CD4-positive, CD25-positive, alpha-beta regulatory T cell (primary cell): Measurements from ENCODE around the gene NTM. TPM values are rescaled to one million over a fixed set of nuclear protein-coding genes. Genes with fewer than 3 reads are reported as not detected.

Source experiments
- ATAC-seq, 2 donors: fragments of 150-1000 bp; cut with Tn5 transposase; one replicate each; pipeline ENCODE4 v1.10.0; 2021; ENCODE audit warnings: low read depth in 2 of 2, moderate number of reproducible peaks in 2 of 2, moderate library complexity in 1 of 2
- DNase-seq, 3 donors: peaks; one replicate each; pipeline versions ENCODE4 v3.0.0 to v3.0.0-alpha.2; 2012 to 2022; ENCODE audit warnings: mixed read lengths in 1 of 3
- H3K27ac ChIP-seq: one replicate; pipeline ENCODE4 v1.7.0; 2013; ENCODE audit warnings: mild to moderate bottlenecking, low read length; ENCODE audit not compliant: insufficient read depth, poor library complexity, severe bottlenecking
- H3K27me3 ChIP-seq: one replicate; pipeline ENCODE4 v1.7.0; 2013; ENCODE audit warnings: low read length; ENCODE audit not compliant: control insufficient read depth, insufficient read depth
- H3K36me3 ChIP-seq: one replicate; pipeline ENCODE4 v1.7.0; 2013; ENCODE audit warnings: mild to moderate bottlenecking, low read length, moderate library complexity; ENCODE audit not compliant: control insufficient read depth, insufficient read depth
- H3K4me1 ChIP-seq: 2 replicates; pipeline ENCODE4 v1.7.0; 2013; ENCODE audit warnings: mild to moderate bottlenecking, low read length; ENCODE audit not compliant: insufficient read depth, control insufficient read depth, poor library complexity, severe bottlenecking
- H3K4me3 ChIP-seq: one replicate; pipeline ENCODE4 v1.7.0; 2013; ENCODE audit warnings: low read depth, mild to moderate bottlenecking, low read length, moderate library complexity
- H3K9me3 ChIP-seq, 2 experiments: 1 replicate in 1 of 2; 2 replicates in 1 of 2; pipeline ENCODE4 v1.7.0; 2013; ENCODE audit warnings: low read length in 2 of 2, mild to moderate bottlenecking in 1 of 2, moderate library complexity in 1 of 2; ENCODE audit not compliant: control insufficient read depth in 2 of 2
- H3K27ac Mint-ChIP-seq, 3 donors: one replicate each; pipeline ENCODE4 v1.8.0; 2020 to 2022; ENCODE audit warnings: mild to moderate bottlenecking in 3 of 3, mixed read lengths in 3 of 3, moderate library complexity in 2 of 3
- H3K27me3 Mint-ChIP-seq: one replicate; pipeline ENCODE4 v1.8.0; 2022; ENCODE audit warnings: mild to moderate bottlenecking, mixed read lengths
- H3K36me3 Mint-ChIP-seq: one replicate; pipeline ENCODE4 v1.8.0; 2020; ENCODE audit warnings: mixed read lengths
- H3K4me1 Mint-ChIP-seq, 4 donors: one replicate each; pipeline ENCODE4 v1.8.0; 2020 to 2022; ENCODE audit warnings: mixed read lengths in 4 of 4, mild to moderate bottlenecking in 1 of 4
- H3K4me3 Mint-ChIP-seq, 4 donors: one replicate each; pipeline ENCODE4 v1.8.0; 2020 to 2022; ENCODE audit warnings: mild to moderate bottlenecking in 4 of 4, mixed read lengths in 4 of 4, moderate library complexity in 3 of 4
- H3K9me3 Mint-ChIP-seq, 7 donors: one replicate each; pipeline ENCODE4 v1.8.0; 2020 to 2022; ENCODE audit warnings: mixed read lengths in 7 of 7, mild to moderate bottlenecking in 3 of 7, moderate library complexity in 2 of 7
- polyA plus RNA-seq, 4 donors: library from polyadenylated mRNA; unstranded; fragments of 300-500 nt; fragmentation: Illumina TruSeq; gene quantifications; one replicate each; pipeline ENCODE4 v1.2.3, GENCODE V29; 2021
- total RNA-seq: library from RNA; stranded (reverse); gene quantifications from one replicate; pipeline ENCODE4 v1.2.3, GENCODE V29; 2022

The NTM gene
- total and polyA plus RNA-seq, 5 donors from 2014 or later: 1.3 TPM; not detected in 4

- DNase-seq: no peak
Observed at GRCh38 chr11:131973061-131973460, 602.6 kb downstream of the NTM start.

GRCh38 chr11:131975619-131976018 is 605.2 kb downstream of the NTM start:
- no peak overlapping the region for H3K4me3 Mint-ChIP-seq
- peaks cover 0 to 13% (median 5%) of the 10 kb centered on the region in 7 donors for H3K9me3 Mint-ChIP-seq
- no peak overlapping the region for H3K27ac ChIP-seq
- H3K27me3 ChIP-seq: no peaks in the 10 kb centered on the region
- ATAC-seq (no peak), DNase-seq (no peak)
- no peak overlapping the region for H3K4me3 ChIP-seq
- H3K27me3 Mint-ChIP-seq: no peaks in the 10 kb centered on the region
- H3K9me3 ChIP-seq: no peaks in the 10 kb centered on the region
- no peaks in the 10 kb centered on the region for H3K4me1 Mint-ChIP-seq
- no peaks in the 10 kb centered on the region for H3K36me3 ChIP-seq
- H3K4me1 ChIP-seq: no peaks in the 10 kb centered on the region
- no peaks in the 10 kb centered on the region for H3K36me3 Mint-ChIP-seq
- H3K27ac Mint-ChIP-seq: no peak overlapping the region

More at GRCh38 chr11:131973061-131973460, 602.6 kb downstream of the NTM start:
- H3K4me1 Mint-ChIP-seq: no peaks in the 10 kb centered on the region
- H3K4me3 Mint-ChIP-seq: no peak overlapping the region
- Histone ChIP-seq H3K27ac (no peak overlapping the region), H3K27me3 (no peaks in the 10 kb centered on the region), H3K4me1 (no peaks in the 10 kb centered on the region), H3K36me3 (no peaks in the 10 kb centered on the region), H3K9me3 (no peaks in the 10 kb centered on the region), H3K4me3 (no peak overlapping the region)
- H3K36me3 Mint-ChIP-seq: no peaks in the 10 kb centered on the region
- H3K27me3 Mint-ChIP-seq: no peaks in the 10 kb centered on the region
- no peak overlapping the region for H3K27ac Mint-ChIP-seq
- ATAC-seq: no peak
- peaks cover 0 to 13% (median 4%) of the 10 kb centered on the region in 7 donors for H3K9me3 Mint-ChIP-seq

- H3K36me3 Mint-ChIP-seq: no peaks in the 10 kb centered on the region
- Histone ChIP-seq H3K36me3 (no peaks in the 10 kb centered on the region), H3K4me3 (no peak overlapping the region), H3K9me3 (no peaks in the 10 kb centered on the region), H3K4me1 (no peaks in the 10 kb centered on the region), H3K27me3 (no peaks in the 10 kb centered on the region), H3K27ac (no peak overlapping the region)
- no peaks in the 10 kb centered on the region for H3K27me3 Mint-ChIP-seq
- ATAC-seq: no peak
- no peak for DNase-seq
- no peak overlapping the region for H3K27ac Mint-ChIP-seq
- no peak overlapping the region for H3K4me3 Mint-ChIP-seq
- H3K4me1 Mint-ChIP-seq: no peaks in the 10 kb centered on the region
- peaks cover 0 to 13% (median 5%) of the 10 kb centered on the region in 7 donors for H3K9me3 Mint-ChIP-seq
Observed at GRCh38 chr11:131976021-131976420, 605.6 kb downstream of the NTM start.

- Mint-ChIP-seq H3K27ac (no peak overlapping the region), H3K9me3 (peaks cover 0 to 9% (median 5%) of the 10 kb centered on the region in 7 donors), H3K27me3 (no peaks in the 10 kb centered on the region), H3K4me3 (no peak overlapping the region), H3K36me3 (no peaks in the 10 kb centered on the region), H3K4me1 (no peaks in the 10 kb centered on the region)
- Histone ChIP-seq H3K36me3 (no peaks in the 10 kb centered on the region), H3K9me3 (no peaks in the 10 kb centered on the region), H3K27me3 (no peaks in the 10 kb centered on the region), H3K4me3 (no peak overlapping the region), H3K4me1 (no peaks in the 10 kb centered on the region), H3K27ac (no peak overlapping the region)
- ATAC-seq (no peak), DNase-seq (no peak)
Observed at GRCh38 chr11:131977231-131977630, 606.8 kb downstream of the NTM start.

GRCh38 chr11:131977854-131978253 is 607.4 kb downstream of the NTM start:
- no peaks in the 10 kb centered on the region for H3K4me1 Mint-ChIP-seq
- Histone ChIP-seq H3K36me3 (no peaks in the 10 kb centered on the region), H3K4me3 (no peak overlapping the region), H3K27ac (no peak overlapping the region), H3K9me3 (no peaks in the 10 kb centered on the region), H3K4me1 (no peaks in the 10 kb centered on the region), H3K27me3 (no peaks in the 10 kb centered on the region)
- no peaks in the 10 kb centered on the region for H3K36me3 Mint-ChIP-seq
- no peak overlapping the region for H3K27ac Mint-ChIP-seq
- H3K4me3 Mint-ChIP-seq: no peak overlapping the region
- ATAC-seq (no peak), DNase-seq (no peak)
- peaks cover 0 to 9% (median 5%) of the 10 kb centered on the region in 7 donors for H3K9me3 Mint-ChIP-seq
- H3K27me3 Mint-ChIP-seq: no peaks in the 10 kb centered on the region

- Histone ChIP-seq H3K4me3 (no peak overlapping the region), H3K27ac (no peak overlapping the region), H3K4me1 (no peaks in the 10 kb centered on the region), H3K27me3 (no peaks in the 10 kb centered on the region), H3K9me3 (no peaks in the 10 kb centered on the region), H3K36me3 (no peaks in the 10 kb centered on the region)
- Mint-ChIP-seq H3K36me3 (no peaks in the 10 kb centered on the region), H3K27me3 (no peaks in the 10 kb centered on the region), H3K4me3 (no peak overlapping the region), H3K4me1 (no peaks in the 10 kb centered on the region), H3K9me3 (peaks cover 0 to 9% (median 5%) of the 10 kb centered on the region in 7 donors), H3K27ac (no peak overlapping the region)
- no peak for DNase-seq
- no peak for ATAC-seq
Observed at GRCh38 chr11:131978351-131978750, 607.9 kb downstream of the NTM start.

GRCh38 chr11:131979364-131979763 is 608.9 kb downstream of the NTM start:
- Histone ChIP-seq H3K4me1 (no peaks in the 10 kb centered on the region), H3K36me3 (no peaks in the 10 kb centered on the region), H3K4me3 (no peak overlapping the region), H3K9me3 (no peaks in the 10 kb centered on the region), H3K27me3 (no peaks in the 10 kb centered on the region), H3K27ac (no peak overlapping the region)
- Mint-ChIP-seq H3K27me3 (no peaks in the 10 kb centered on the region), H3K4me3 (no peak overlapping the region), H3K36me3 (no peaks in the 10 kb centered on the region), H3K27ac (no peak overlapping the region), H3K4me1 (no peaks in the 10 kb centered on the region), H3K9me3 (peaks cover 0 to 14% (median 6%) of the 10 kb centered on the region in 7 donors)
- no peak for DNase-seq
- ATAC-seq: no peak

- Mint-ChIP-seq H3K36me3 (no peaks in the 10 kb centered on the region), H3K9me3 (peaks cover 0 to 19% (median 6%) of the 10 kb centered on the region in 7 donors), H3K27me3 (no peaks in the 10 kb centered on the region), H3K4me1 (no peaks in the 10 kb centered on the region), H3K27ac (no peak overlapping the region), H3K4me3 (no peak overlapping the region)
- H3K27ac ChIP-seq: no peak overlapping the region
- ATAC-seq (no peak), DNase-seq (no peak)
- no peak overlapping the region for H3K4me3 ChIP-seq
- H3K9me3 ChIP-seq: no peaks in the 10 kb centered on the region
- no peaks in the 10 kb centered on the region for H3K4me1 ChIP-seq
- H3K27me3 ChIP-seq: no peaks in the 10 kb centered on the region
- H3K36me3 ChIP-seq: no peaks in the 10 kb centered on the region
Observed at GRCh38 chr11:131980199-131980598, 609.8 kb downstream of the NTM start.
